K562 (cell line): ENCODE measurements around the gene SGIP1. TPM values are rescaled to one million over a fixed set of nuclear protein-coding genes. Genes with fewer than 3 reads are reported as not detected.

Source experiments
- CHD7 ChIP-seq: fragments of 200-600 bp; sonication (generic); IDR thresholded peaks from one replicate; pipeline ENCODE4 v1.6.1; 2012; ENCODE audit warnings: mild to moderate bottlenecking, low read depth, low read length, inconsistent platforms
- L3MBTL2 ChIP-seq: fragments of 450-650 bp; IDR thresholded peaks from 2 replicates; pipeline ENCODE4 v1.6.1; 2016; ENCODE audit warnings: mild to moderate bottlenecking, moderate library complexity
- polyA plus RNA-seq, 8 experiments: library from polyadenylated mRNA; depleted of rRNA in 4 of 8; stranded (reverse) in 5 of 8; unstranded in 3 of 8; fragments of >200 nt; fragmentation: Nextera tagmentation in 2 of 8; fragmentation: Illumina TruSeq in 1 of 8; extraction: Ambion mirVana in 2 of 8; extraction: Trizol in 1 of 8; gene quantifications; 2 replicates each; pipeline versions ENCODE4 v1.2.1 to v1.2.3, GENCODE V29; 2011 to 2014; ENCODE audit warnings: inconsistent platforms in 1 of 8, missing spikeins in 1 of 8
- total RNA-seq, 7 experiments: library from RNA; depleted of rRNA in 6 of 7; stranded (reverse); fragments of >200 nt in 6 of 7; fragmentation: Illumina TruSeq in 2 of 7; extraction: Trizol in 2 of 7; gene quantifications; 2 replicates each; pipeline versions ENCODE4 v1.2.1 to v1.2.3, GENCODE V29; 2011 to 2021; ENCODE audit warnings: low replicate concordance in 1 of 7

Gene SGIP1
- total and polyA plus RNA-seq, 9 of the 15 experiments (the other 6 are each of a cell fraction or from before 2014, with no cell fraction given) = 0.07 to 0.35 TPM; not detected in 7

GRCh38 chr1:66679140-66679539 lies 145.2 kb downstream of the SGIP1 start (continued):
- TF ChIP-seq CHD7 = no peak
- TF ChIP-seq L3MBTL2 = no peak
- TF ChIP-seq, all 486 proteins: peak for 0
